ENCODE results near the gene TESK1. TPM values are rescaled to one million over a fixed set of nuclear protein-coding genes. Genes with fewer than 3 reads are reported as not detected.

Gene TESK1
- total RNA-seq, 1 experiment from 2014 or later = 27.9 TPM

DNA sequence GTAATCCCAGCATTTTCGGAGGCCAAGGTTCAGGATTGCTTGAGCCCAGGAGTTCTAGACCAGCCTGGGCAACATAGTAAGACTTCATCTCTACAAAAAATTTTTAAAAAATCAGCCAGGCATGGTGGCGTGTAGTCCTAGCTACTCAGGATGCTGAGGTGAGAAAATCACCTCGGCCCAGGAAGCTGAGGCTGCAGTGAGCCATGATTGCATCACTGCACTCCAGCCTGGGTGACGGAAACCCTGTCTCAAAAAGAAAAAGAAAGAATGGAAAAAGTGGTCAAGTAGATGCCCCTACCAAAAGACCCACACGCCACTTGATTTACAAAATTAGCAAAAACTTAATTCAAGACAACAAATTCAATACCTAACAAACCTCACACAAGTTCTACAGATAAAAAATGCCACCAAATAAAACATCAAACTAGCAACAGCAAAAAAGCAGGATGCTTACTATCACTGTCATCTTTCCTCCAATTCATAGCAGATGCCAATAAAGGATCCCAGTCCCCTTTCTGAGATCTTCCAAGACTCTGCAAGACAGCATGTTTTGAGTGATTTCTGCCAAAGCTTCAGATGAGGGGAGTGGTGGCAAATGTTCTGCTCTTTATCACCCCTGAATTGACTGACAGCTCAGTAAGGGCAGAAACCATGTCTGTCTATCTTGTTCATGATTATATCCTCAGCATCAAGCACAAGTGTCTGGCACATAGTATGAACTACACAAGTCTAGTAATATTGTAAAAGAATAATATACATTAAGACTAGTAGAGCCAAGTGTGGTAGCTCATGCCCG lies 34.2 kb upstream of the TESK1 start:
- no peaks in the 10 kb centered on the region for H3K9me3 Mint-ChIP-seq (ENCODE audit: unreplicated experiment)
- POLR2A ChIA-PET = no interaction called here

GRCh38 chr9:35574578-35575122 lies 30.4 kb upstream of the TESK1 start:
- BruUV-seq (replicated peaks) = no TSS peak
- CTCF ChIA-PET = no interaction called here
- Mint-ChIP-seq H3K27me3 (ENCODE audit: insufficient read depth, unreplicated experiment) (no peaks in the 10 kb centered on the region), H3K27ac (ENCODE audit: unreplicated experiment) (no peak overlapping the region), H3K4me3 (ENCODE audit: unreplicated experiment) (no peak overlapping the region), H3K9me3 (ENCODE audit: unreplicated experiment) (peaks cover 7% of the 10 kb centered on the region), H3K36me3 (ENCODE audit: insufficient read depth, unreplicated experiment) (peaks cover 1% of the 10 kb centered on the region), H3K4me1 (ENCODE audit: low read depth, unreplicated experiment) (peaks cover 5% of the 10 kb centered on the region)
- DNase-seq = no peak
- H3K4me1 ChIP-seq = no peaks in the 10 kb centered on the region
- H3K27me3 ChIP-seq (replicated peaks; ENCODE audit: control insufficient read depth, insufficient read depth, low read length) = no peaks in the 10 kb centered on the region
- intact Hi-C loops (cut with micrococcal nuclease; ENCODE audit: unreplicated experiment) = no loop called here
- H3K9me3 ChIP-seq = peaks cover 3% of the 10 kb centered on the region; the same call in 1 of the 2 replicates
- TF ChIP-seq, protein P1, sequence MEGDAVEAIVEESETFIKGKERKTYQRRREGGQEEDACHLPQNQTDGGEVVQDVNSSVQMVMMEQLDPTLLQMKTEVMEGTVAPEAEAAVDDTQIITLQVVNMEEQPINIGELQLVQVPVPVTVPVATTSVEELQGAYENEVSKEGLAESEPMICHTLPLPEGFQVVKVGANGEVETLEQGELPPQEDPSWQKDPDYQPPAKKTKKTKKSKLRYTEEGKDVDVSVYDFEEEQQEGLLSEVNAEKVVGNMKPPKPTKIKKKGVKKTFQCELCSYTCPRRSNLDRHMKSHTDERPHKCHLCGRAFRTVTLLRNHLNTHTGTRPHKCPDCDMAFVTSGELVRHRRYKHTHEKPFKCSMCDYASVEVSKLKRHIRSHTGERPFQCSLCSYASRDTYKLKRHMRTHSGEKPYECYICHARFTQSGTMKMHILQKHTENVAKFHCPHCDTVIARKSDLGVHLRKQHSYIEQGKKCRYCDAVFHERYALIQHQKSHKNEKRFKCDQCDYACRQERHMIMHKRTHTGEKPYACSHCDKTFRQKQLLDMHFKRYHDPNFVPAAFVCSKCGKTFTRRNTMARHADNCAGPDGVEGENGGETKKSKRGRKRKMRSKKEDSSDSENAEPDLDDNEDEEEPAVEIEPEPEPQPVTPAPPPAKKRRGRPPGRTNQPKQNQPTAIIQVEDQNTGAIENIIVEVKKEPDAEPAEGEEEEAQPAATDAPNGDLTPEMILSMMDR (IDR thresholded peaks at IDR 0.05; ENCODE audit: insufficient read depth in 1 of 2, low read depth in 1 of 2, low read length in 1 of 2, severe bottlenecking in 1 of 2, unreplicated experiment in 1 of 2) = no peak
- POLR2A ChIA-PET = no interaction called here
- H3K4me3 ChIP-seq (ENCODE audit: low read depth, low read length) = no peak overlapping the region
- H3K36me3 ChIP-seq (ENCODE audit: control insufficient read depth, insufficient read depth, low read length) = no peaks in the 10 kb centered on the region

More for the DNA sequence above, 34.2 kb upstream of the TESK1 start:
- intact Hi-C loops (cut with micrococcal nuclease; ENCODE audit: unreplicated experiment) = no loop called here
- H3K36me3 ChIP-seq (ENCODE audit: control insufficient read depth, insufficient read depth, low read length) = no peaks in the 10 kb centered on the region
- BruUV-seq (replicated peaks) = no TSS peak
- Mint-ChIP-seq H3K27ac (ENCODE audit: unreplicated experiment) (no peak overlapping the region), H3K4me1 (ENCODE audit: low read depth, unreplicated experiment) (peaks cover 9% of the 10 kb centered on the region), H3K36me3 (ENCODE audit: insufficient read depth, unreplicated experiment) (no peaks in the 10 kb centered on the region), H3K27me3 (ENCODE audit: insufficient read depth, unreplicated experiment) (no peaks in the 10 kb centered on the region), H3K4me3 (ENCODE audit: unreplicated experiment) (no peak overlapping the region)
- no peak overlapping the region for H3K4me3 ChIP-seq (ENCODE audit: low read depth, low read length)
- H3K9me3 ChIP-seq = no peaks in the 10 kb centered on the region
- H3K27me3 ChIP-seq (replicated peaks; ENCODE audit: control insufficient read depth, insufficient read depth, low read length) = no peaks in the 10 kb centered on the region
- no peak for DNase-seq
- TF ChIP-seq, protein P1 (IDR thresholded peaks at IDR 0.05; ENCODE audit: insufficient read depth in 1 of 2, low read depth in 1 of 2, low read length in 1 of 2, severe bottlenecking in 1 of 2, unreplicated experiment in 1 of 2) = no peak
- H3K4me1 ChIP-seq = no peaks in the 10 kb centered on the region
- CTCF ChIA-PET = interaction anchor here (0.7 kb wide), 1 partner anchor 17 kb away, joined by 6 read pairs; no protein-coding TSS in a partner anchor

DNA sequence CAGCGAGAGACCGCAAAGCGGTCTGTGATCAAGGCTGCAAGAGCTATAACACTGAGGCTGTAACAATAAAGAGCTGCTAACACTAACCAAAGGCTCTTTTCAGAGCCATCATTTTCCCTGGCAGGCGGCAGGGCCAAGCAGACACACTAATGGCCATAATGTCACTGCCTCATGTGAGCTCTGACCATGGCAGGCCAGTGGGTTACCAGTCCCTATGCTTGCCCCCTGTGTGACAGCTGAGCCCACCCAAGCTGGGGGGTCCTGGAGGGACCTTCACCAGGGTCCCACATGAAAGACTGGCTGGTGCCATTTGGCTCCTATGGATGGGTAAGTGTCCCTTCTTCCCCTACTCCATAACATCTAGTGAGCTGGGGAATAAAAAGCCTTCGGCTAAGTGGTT lies 29.6 kb upstream of the TESK1 start:
- CTCF ChIA-PET = no interaction called here
- Mint-ChIP-seq H3K27me3 (ENCODE audit: insufficient read depth, unreplicated experiment) (no peaks in the 10 kb centered on the region), H3K9me3 (ENCODE audit: unreplicated experiment) (peaks cover 14% of the 10 kb centered on the region), H3K27ac (ENCODE audit: unreplicated experiment) (no peak overlapping the region), H3K36me3 (ENCODE audit: insufficient read depth, unreplicated experiment) (peaks cover 6% of the 10 kb centered on the region), H3K4me1 (ENCODE audit: low read depth, unreplicated experiment) (peaks cover 6% of the 10 kb centered on the region), H3K4me3 (ENCODE audit: unreplicated experiment) (no peak overlapping the region)
- Histone ChIP-seq H3K4me3 (ENCODE audit: low read depth, low read length) (no peak overlapping the region), H3K36me3 (ENCODE audit: control insufficient read depth, insufficient read depth, low read length) (no peaks in the 10 kb centered on the region), H3K4me1 (no peaks in the 10 kb centered on the region), H3K9me3 (peaks cover 12% of the 10 kb centered on the region), H3K27me3 (replicated peaks; ENCODE audit: control insufficient read depth, insufficient read depth, low read length) (no peaks in the 10 kb centered on the region)
- BruUV-seq (replicated peaks) = no TSS peak
- intact Hi-C loops (cut with micrococcal nuclease; ENCODE audit: unreplicated experiment) = no loop called here
- POLR2A ChIA-PET = no interaction called here
- DNase-seq = no peak
- TF ChIP-seq, protein P1 (IDR thresholded peaks at IDR 0.05; ENCODE audit: insufficient read depth in 1 of 2, low read depth in 1 of 2, low read length in 1 of 2, severe bottlenecking in 1 of 2, unreplicated experiment in 1 of 2) = no peak

All from Caco-2 (cell line).